HG02970 (cell line): ENCODE results near the gene DAG1.
"Not testable (repeated sequence)": the region's sequence is repeated elsewhere in the genome, so short reads cannot be mapped to it uniquely, and the experiment has no call there.

ENCODE experiments used
- ATAC-seq: cut with Tn5 transposase; IDR thresholded peaks from one replicate; pipeline ENCODE4 v1.9.1; 2021; ENCODE audit warnings: mild to moderate bottlenecking, moderate library complexity, moderate number of reproducible peaks; ENCODE audit not compliant: unreplicated experiment, low FRiP score

Gene DAG1

DNA sequence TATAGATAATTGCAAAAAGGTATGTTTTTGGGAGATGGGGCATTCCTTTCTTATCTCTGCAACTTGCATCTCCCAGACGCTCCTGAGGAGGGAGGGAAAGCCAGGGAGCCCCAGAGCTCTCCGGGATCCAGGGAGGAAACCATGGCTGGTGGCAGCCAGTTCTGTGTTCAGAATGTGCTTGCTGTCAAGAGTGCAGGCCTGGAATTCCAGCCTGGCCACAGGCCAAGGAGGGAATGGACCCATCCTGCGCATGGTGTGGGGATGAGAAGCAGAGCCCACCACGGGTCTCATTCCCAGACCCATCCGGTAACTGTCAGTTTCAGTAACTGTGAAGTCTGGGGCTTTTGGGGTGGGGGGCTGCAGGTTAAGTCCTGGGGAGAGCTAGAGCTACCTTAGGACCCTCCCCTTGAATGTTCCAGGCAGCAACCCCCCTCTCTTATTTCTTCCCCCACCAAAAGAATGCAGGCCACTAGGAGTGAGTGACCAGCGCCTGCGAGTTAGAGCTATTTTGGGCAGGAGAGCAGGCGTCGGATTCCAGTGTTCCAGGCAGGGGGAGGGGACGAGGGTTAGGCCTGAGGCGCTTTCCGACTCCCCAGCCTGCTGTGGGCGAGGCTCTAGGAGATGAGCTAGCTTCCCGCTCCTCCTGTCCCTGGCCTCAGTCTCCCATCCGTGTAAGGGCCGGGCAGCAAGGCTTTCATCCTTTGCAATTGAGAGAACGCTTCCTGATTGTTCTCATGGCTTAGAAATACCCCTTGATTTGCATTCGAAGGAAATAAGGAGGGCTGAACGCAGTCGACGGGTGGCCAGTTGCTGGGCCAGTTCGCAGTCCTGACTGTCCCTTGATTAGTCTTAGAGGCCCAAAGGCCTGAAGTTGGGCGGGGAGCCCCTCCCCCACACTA, 781 bp upstream of the DAG1 start:
- no peak for ATAC-seq

GRCh38 chr3:49470714-49471420, 800 bp downstream of the DAG1 start:
- no peak for ATAC-seq

DNA sequence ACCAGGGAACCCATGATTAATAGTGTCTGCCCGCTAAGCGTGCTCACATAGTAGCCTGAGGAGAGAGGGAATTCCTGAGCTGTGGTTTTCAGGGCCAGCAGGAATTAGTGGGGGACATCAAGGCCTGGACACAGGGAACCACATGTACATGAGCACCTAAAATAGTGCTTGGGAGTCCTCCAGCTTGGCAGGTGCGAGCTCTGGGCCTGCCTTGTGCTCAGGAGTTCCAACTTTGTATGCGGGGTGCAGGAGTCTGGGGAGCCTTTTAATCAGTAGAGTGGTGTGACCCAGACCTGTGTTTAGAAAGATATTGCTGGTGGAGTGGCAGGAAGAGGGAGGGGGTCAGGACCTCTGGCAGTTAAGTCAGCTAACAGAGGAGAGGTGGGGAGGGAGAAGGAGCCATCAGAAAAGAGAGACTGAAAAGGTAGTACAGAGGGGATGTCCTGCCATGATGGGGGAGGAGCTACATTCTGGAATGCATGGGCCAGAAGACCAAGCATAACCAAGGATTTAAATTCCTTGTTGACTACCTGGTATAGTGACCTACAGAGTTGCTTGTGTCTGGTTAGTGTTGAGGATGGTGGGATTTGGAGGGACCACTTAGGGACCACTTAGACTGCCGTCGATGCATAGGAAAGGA, 1.9 kb downstream of the DAG1 start:
- no peak for ATAC-seq

DNA sequence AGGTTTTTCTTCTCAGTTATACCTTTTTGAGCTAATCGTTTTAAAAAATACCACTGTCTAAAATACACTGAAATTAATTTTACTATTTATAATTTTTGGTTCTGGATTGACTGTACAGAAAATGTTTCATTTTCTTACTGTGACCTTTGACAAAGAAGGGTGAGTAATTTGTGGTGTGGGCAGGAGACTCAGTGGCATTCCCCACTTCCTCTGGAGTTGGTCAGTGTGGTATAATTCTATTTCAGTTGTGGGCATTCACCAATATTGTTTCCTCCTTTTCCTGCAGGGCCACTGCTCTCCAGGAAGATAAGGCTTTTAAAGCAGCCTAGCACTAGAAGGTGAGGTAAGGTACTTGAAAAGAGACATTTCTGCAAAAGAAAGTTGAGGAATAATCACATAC, 6.5 kb downstream of the DAG1 start:
- ATAC-seq: peak; percentile 43

GRCh38 chr3:49482766-49483165, 12.7 kb downstream of the DAG1 start:
- ATAC-seq: no peak

DNA sequence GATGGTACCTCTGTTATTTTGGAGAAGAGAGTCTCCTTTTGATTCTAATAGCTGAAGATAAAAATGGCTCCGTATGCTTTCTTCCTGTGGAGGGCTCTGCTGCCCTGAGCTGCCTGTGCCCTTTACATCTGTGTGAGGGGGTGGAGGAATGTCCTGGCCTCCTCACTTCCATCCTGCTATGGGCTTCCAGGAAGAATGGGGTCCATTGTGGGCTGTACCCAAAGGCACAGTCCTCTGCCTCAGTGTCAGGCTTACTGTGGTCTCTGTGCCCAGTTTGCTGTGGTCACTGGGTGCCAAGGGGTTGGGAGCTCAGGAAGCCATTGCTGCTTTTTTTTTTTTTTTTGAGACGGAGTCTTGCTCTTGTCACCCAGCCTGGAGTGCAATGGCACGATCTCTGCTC, 14.4 kb downstream of the DAG1 start:
- ATAC-seq: no peak

GRCh38 chr3:49489247-49489646, 19.2 kb downstream of the DAG1 start:
- ATAC-seq: no peak

- ATAC-seq: no peak
Measured at GRCh38 chr3:49492969-49493368, 22.9 kb downstream of the DAG1 start.

GRCh38 chr3:49493901-49494300, 23.8 kb downstream of the DAG1 start:
- no peak for ATAC-seq

DNA sequence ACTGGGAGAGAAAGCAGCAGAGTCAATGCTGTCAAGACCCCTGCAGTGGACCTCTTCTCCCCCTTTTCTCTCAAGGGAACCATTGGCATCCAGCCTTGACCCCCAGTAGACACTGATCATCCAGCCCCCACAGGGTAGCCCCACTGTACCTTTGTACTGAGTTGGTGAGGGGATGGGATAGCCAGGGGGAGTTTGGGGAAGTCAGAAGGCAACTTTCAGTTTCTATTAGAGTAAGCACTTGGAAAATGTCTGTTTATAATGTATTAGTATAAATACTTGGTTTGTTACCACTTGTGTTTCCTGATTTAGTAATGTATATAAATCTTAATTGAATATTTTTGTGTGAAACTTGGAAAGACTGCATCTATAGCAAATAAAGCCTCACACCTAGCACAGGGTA, 25.0 kb downstream of the DAG1 start:
- ATAC-seq: no peak

GRCh38 chr3:49496845-49497244, 26.8 kb downstream of the DAG1 start:
- ATAC-seq: not testable (repeated sequence)

- ATAC-seq: no peak
Measured at GRCh38 chr3:49497606-49498005, 27.5 kb downstream of the DAG1 start.

GRCh38 chr3:49498239-49498638, 28.2 kb downstream of the DAG1 start:
- ATAC-seq: no peak

DNA sequence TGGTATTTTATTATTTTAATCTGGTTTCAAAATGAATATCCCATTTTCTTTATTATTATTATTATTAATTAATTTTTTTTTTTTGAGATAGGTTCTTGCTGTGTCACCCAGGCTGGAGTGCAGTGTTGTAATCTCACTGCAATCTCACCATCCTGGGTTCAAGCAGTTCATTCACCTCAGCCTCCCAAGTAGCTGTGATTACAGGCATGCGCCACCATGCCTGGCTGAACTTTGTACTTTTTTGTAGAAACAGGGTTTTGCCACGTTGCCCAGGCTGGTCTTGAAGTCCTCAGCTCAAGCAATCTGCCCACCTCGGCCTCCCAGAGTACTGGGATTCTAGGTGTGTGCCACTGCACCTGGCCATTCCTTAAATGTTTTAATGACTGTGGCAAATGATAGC, 28.6 kb downstream of the DAG1 start:
- no peak for ATAC-seq

DNA sequence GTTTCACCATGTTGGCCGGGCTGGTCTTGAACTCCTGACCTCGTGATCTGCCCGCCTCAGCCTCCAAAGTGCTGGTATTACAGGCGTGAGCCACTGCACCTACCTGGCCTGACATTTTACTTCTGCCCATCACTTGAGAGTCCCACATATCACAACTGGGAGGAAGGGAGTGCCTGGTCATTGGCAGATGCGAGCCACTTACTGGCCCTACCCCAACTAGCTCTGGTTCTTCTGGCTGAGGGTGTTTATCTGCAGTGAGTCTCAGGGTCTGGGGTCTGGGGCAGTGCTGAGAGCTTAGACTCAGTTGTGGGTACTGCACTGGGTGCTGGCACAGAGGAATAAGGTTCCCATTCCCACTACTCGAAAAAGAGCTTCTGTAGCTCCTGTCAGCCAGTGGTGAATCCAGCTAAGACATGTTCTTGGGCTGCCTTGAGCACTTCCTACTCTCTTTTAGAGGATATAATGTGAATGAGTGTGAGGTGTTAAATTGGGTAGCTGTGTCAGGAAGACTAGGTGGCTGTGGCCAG, 30.2 kb downstream of the DAG1 start:
- no peak for ATAC-seq

DNA sequence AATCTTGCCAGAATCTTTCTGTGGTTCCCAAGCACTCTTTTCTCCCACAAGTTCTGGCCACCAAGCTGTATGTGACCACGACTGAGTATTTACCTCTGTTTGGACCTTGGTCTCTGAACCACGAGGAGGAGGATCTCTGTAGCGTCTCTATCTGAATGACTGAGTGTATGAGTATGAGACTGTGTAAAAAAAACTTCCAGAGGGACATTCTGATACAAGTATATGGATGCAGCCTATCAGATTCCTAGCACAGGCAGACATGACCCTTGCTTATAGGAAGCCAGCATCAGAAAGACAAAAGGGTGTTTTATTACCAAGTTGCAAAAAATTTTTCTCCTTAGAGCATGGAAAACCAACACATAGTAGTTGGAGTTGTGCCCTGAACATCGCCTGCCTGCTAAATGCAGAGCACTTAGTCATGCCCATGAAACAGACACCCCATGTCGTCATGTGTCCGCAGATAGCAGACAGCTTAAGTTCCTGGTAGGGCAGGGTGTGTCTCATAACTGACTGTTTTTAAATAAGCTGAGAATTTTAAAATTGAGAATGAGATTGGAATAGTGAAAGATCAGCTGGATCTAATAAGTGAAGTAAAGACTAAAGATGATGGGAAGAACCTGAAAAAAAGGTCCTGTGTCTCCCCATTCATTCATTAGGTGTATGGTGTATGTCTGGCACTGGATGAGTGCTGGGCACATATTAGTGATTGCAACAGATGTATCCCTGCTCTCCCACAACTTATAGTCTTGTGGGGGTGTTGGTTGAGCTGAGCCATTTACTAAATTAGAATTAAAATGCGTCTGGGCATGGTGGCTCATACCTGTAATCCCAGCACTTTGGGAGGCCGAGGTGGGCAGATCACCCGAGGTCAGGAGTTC, 30.9 kb downstream of the DAG1 start:
- no peak for ATAC-seq

- ATAC-seq: no peak
Measured at GRCh38 chr3:49501842-49502241, 31.8 kb downstream of the DAG1 start.

- ATAC-seq: no peak
Measured at GRCh38 chr3:49506906-49507305, 36.8 kb downstream of the DAG1 start.

- ATAC-seq: no peak
Measured at GRCh38 chr3:49509028-49509561, 39.0 kb downstream of the DAG1 start.

- ATAC-seq: no peak
Measured at GRCh38 chr3:49511639-49512038, 41.6 kb downstream of the DAG1 start.
